Measurements from ENCODE around the gene NECAB3.

The NECAB3 gene

GRCh38 chr20:33664085-33664761 lies 10.0 kb downstream of the NECAB3 start:
- no peak for ATAC-seq
- peak; percentile 5 for DNase-seq

DNA sequence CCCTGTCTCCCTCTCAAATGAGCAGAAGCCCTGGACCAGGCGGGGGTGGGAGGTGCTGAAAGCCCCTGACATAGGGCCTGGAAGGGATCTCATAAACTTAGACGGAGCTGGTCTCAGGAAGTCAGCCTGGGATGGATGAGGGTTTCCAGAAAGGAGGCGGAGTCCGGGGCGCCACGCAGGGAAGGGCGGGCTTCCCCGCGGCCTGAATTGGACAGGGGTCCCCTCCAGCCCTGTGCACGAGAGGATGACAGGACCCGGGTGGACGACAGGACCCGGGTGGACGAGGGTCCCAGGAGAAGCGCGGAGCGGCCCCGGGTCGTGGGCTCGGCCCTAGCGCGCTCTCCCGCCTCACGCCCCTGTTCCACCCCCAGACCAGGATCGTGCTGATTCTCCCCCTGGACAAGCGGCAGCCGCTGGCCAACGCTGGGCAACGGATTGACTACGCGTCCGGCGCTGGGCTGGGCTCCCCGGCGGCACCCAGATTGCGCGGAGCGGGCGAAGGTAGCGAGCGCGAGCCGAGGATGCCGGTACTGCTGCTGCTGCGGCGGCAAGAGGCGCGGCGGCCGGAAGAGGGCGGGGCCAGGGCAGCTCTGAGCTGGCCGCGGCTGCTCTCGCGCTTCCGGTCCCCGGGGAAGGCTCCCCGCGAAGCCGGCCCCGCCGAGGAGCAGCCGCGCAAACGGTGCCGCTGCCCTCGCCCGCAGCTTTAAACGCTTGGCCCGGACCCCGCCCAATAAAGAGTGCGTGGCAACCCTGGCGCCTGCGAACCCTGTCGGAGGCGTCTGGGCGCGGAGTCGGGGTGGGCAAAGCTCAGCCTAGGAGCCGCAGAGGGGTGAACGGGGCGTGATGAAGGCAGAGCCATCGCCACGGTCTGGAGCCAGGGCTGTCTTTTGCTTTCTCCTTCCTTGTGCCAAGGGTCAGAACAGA lies 10.8 kb downstream of the NECAB3 start:
- DNase-seq (peak; percentile 90), ATAC-seq (peak; percentile 63)

DNA sequence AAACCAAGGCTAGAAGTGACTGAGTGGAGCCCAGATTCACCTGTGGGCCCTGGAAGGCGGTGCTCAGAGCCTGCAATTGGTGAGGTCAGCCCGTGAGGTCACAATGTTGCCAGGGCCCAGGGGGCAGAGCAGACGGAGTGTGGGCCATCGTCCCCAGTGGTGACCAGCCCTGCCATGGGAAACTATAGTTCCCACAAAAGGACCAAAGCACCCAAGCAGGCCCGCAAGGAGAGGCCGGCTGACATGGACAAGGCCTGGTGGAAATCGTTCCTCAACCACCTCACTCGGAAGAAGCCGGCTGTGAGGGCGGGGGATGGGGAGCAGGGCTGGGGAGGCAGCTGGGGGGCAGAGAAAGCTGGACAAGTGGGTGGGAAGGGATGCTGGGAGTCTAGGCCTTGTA lies 12.1 kb downstream of the NECAB3 start, which contains the start of gene C20orf144:
TSS of gene C20orf144 (plus strand) at position 156 of the 400 bp plus-strand sequence. CDS start at position 175, 19 bp downstream.
- no peak for ATAC-seq
- DNase-seq: no peak

DNA sequence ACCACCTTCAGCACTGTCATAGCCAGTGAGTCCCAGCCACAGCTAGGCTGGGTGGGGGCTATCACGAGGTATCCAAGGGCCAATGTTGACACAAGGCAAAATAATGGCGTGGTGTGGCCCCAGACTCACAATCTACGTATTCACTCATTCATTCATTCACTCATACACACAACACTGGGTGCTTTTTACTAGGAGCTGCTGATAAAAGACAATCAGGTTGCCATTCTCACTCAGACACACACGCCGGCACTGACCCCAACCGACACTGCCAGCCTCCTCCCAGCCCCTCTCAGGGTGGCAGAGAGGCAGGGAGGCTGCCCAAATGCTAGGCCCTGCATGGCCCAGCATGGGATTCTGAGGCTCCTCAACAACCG lies 13.6 kb downstream of the NECAB3 start:
- DNase-seq (no peak), ATAC-seq (no peak)

- no peak for ATAC-seq
- no peak for DNase-seq
Observed at GRCh38 chr20:33660035-33660684, 14.1 kb downstream of the NECAB3 start.

- DNase-seq (no peak), ATAC-seq (no peak)
Observed at GRCh38 chr20:33659341-33660034, 14.7 kb downstream of the NECAB3 start.

GRCh38 chr20:33658929-33659328 lies 15.3 kb downstream of the NECAB3 start:
- DNase-seq: no peak
- no peak for ATAC-seq

DNA sequence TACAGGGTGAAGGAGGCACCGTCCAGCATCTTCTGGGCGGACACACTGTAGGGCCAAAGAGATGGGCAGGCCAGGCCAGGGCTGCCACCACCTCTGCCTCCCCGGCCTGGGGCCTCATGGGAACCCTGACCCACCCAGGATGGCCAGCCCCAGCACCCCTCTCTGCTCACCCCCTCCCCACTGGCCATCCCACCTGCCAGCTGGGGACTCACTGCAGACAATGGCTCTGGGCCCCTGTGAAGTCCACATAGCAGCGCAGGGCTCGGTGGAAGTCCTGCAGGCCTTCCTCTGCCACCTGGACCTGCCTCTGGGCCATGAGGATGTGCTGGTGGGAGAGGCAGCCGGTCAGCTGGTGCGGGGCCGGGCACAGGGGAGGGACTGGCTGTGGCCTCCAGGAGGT lies 15.7 kb downstream of the NECAB3 start:
- DNase-seq (no peak), ATAC-seq (no peak)

DNA sequence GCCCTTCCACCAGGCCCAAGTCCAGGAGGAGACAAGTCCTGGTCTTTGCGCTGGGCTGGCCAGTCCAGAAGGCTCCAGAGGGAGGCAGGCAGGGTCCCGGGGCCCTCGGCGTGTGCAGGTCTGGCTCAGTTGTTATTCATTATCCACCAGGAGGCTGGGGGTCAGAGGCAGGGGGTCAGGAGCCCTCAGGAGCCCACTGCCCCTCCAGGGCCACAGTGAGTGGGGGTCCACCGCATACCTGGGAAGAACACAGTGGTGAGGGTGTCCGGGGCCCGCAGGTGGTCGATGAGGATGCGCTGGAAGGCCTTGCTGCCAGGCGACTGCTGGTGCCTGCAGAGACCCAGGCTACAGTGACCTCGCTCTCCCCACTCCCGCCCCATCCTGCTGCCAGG lies 16.5 kb downstream of the NECAB3 start:
- ATAC-seq: no peak

GRCh38 chr20:33656783-33657703 lies 17.2 kb downstream of the NECAB3 start:
- ATAC-seq (no peak), DNase-seq (no peak)

More for the DNA sequence above, 16.5 kb downstream of the NECAB3 start:
- no peak for DNase-seq

GRCh38 chr20:33656010-33656782 lies 18.0 kb downstream of the NECAB3 start:
- ATAC-seq (no peak), DNase-seq (no peak)

GRCh38 chr20:33655164-33655563 lies 19.1 kb downstream of the NECAB3 start:
- ATAC-seq: no peak
- DNase-seq: no peak

GRCh38 chr20:33654680-33655161 lies 19.5 kb downstream of the NECAB3 start:
- ATAC-seq: no peak
- DNase-seq: no peak

DNA sequence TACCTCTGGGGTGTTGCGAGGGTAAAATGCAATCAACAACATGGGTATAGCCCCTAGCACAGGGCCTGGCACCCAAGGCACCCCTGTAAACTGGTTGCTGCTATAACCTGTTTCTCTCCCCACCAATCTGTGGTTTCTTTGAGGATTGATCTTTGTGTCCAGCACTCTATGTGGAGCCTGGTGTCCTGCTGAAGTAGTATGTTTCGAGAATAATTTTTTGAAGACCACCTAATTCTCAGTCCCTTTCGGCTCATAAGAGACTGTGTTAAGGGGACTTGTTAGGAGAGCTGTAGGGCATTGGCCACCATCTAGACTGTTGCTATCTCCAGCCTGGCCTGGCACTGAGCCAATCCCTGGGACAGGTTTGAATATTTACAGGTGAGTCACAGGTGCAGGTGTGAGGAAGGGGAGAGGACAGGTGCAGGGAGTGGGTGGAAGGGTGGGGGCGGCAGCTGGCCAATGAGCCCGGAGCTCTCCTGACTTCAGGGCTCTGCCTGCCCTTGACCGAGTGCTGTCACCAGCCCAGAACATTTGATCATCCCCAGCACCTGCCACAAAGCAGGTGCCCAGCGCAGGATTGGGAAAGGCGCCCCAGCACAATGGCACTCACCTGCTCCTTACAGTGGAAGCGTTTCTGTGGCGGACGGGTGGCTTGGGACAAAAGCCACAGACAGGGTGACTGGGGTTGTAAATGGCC lies 20.2 kb downstream of the NECAB3 start:
- ATAC-seq (no peak), DNase-seq (no peak)

DNA sequence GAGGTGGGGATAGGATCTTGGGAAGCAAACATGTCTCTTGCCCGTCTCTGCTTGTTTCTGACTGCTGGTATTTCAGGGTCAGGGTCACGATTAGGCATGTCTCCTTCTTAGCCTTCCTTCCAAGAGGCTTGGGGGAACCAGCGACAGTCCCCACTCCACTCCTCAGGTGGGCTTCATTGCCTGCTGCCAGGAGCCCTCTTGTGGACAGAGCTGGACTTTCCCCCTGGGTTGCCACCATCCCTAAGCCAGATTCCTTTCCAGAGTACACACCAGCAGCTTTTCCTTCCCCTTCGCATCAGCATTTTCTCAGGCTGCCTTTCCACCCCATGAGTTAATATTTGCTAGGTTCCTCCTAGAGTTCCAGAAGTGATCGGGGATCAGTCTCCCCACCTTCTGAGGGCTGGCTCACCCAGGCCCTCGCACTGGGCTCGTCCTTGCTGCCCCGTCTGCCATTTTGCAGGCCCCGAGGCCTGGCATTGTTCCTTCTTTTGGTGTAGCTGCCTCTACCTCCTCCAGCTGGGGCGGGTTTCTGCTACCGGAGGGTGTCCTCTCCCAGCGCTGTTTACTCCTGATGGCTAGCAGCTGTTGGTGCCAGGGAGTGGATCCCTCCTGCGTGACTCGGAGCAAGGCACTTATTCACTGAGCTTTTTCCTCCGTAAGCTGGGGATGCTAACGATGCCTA lies 20.9 kb downstream of the NECAB3 start:
- DNase-seq: peak; percentile 57
- peak; percentile 40 for ATAC-seq

DNA sequence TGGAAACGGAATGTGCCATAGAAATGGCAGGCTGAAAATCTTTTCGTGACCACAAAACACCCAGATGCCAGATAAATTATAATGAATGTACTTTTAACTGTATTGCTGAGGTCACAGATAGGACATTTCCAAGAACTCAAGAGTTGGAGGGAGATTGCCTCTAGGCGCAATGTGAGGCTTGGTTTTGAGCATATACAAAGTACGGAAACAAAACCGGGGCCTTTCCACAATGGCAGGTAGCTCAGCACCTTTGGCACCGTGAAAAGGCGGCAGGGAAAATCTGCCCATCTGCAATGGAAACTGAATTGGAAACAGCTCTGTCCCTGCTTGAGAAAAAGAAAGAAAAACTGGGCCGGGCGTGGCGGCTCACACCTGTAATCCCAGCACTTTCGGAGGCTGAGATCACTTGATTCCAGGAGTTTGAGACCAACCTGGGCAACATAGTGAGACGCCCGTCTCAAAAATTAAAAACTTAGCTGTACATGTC lies 22.6 kb downstream of the NECAB3 start:
- DNase-seq (no peak), ATAC-seq (no peak)

DNA sequence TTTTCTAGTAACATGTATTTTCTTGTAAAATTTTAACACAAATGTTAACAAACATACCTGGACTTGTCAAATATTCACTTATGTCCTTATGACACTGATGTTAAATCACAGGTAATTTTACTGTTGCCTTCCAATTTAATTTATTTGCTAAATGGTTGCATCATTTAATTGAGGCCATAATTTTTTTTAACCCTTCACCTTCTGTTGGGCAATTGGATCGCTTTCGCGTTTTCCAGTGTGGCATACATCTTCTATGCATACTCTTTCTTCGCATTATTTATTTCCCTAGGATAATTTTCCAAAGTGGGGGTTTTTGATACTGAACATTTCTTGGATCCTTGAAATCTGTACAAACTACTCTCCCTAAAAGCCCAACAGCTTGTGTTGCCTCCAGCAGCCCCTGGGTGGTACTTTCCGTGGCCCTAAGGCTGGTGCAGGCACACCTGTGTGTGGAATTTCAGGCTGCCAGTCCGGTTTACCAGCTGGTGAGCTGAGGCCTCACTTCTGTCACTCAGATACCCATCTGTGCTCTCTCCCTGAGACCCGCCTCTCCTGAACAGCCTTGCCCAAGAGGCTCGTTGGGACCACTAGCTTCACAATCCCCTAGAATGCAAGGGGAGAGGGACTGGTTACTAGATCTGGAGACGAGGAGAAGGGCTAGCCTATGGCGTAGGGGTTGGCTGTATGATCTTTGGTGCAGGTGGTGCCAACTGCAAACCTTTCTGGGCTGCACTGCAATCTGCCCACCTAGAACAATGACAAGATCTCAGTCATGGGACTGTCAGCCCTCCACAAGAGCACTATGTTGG lies 23.3 kb downstream of the NECAB3 start:
- ATAC-seq (no peak), DNase-seq (no peak)

Measured in stimulated activated naive CD8-positive, alpha-beta T cell treated with anti-CD3 and anti-CD28 coated beads, Interleukin-15, Interleukin-2, amounts not matched to agents 100 U/mL and 50 U/mL, for 24 hours (primary cell).